IMR-90 (cell line): ENCODE measurements around the gene POLR2L. TPM values are rescaled to one million over a fixed set of nuclear protein-coding genes. Genes with fewer than 3 reads are reported as not detected.

Experiments
- ATAC-seq: fragments of 200-7000 bp; cut with Tn5 transposase; 2 replicates; pipeline ENCODE4 v1.9.1; 2020; ENCODE audit warnings: low read depth, mild to moderate bottlenecking, moderate library complexity
- BruUV-seq: library from RNA; stranded (reverse); fragments of 400-500 nt; replicated peaks from 2 replicates; lab custom pipeline; 2021; lab: Mats Ljungman, UMichigan
- CTCF ChIA-PET: fragments of 300-600 bp; formaldehyde crosslinking; extraction: SDS; loops from one replicate; lab custom pipeline; 2021; ENCODE audit warnings: antibody characterized with exemption; lab: Yijun Ruan, JAX
- POLR2A ChIA-PET: fragments of 300-600 bp; sonication (Branson Sonifier 250); formaldehyde crosslinking; loops from one replicate; lab custom pipeline; 2022; ENCODE audit warnings: antibody characterized with exemption; ENCODE audit not compliant: unreplicated experiment; lab: Charles Lee
- DNase-seq: peaks from one replicate; pipeline ENCODE4 v3.0.0; 2013
- H2AFZ ChIP-seq: replicated peaks from 2 replicates; pipeline ENCODE3; 2013; ENCODE audit warnings: low read length, mild to moderate bottlenecking; ENCODE audit not compliant: poor library complexity
- H2AK5ac ChIP-seq: 2 replicates; pipeline ENCODE4 v1.6.1; 2013; ENCODE audit warnings: low read depth, low read length, inconsistent platforms
- H2AK9ac ChIP-seq: replicated peaks from 2 replicates; pipeline ENCODE3; 2013; ENCODE audit warnings: mild to moderate bottlenecking, low read depth, low read length, moderate library complexity; ENCODE audit not compliant: poor library complexity
- H2BK120ac ChIP-seq: 2 replicates; pipeline ENCODE4 v1.6.1; 2013; ENCODE audit warnings: low read depth, low read length, inconsistent platforms
- H2BK15ac ChIP-seq: 3 replicates; pipeline ENCODE4 v1.6.1; 2013; ENCODE audit warnings: low read depth, low read length, inconsistent platforms
- H2BK20ac ChIP-seq: 2 replicates; pipeline ENCODE4 v1.6.1; 2013; ENCODE audit warnings: low read depth, mild to moderate bottlenecking, inconsistent platforms, low read length, moderate library complexity
- H2BK5ac ChIP-seq: 2 replicates; pipeline ENCODE4 v1.6.1; 2013; ENCODE audit warnings: mild to moderate bottlenecking, low read depth, low read length, inconsistent platforms; ENCODE audit not compliant: poor library complexity, severe bottlenecking
- H3K14ac ChIP-seq: replicated peaks from 2 replicates; pipeline ENCODE4 v1.6.1; 2013; ENCODE audit warnings: low read depth, low read length, inconsistent platforms
- H3K18ac ChIP-seq: 2 replicates; pipeline ENCODE4 v1.6.1; 2013; ENCODE audit warnings: low read depth, low read length, control low read depth
- H3K23ac ChIP-seq: 2 replicates; pipeline ENCODE4 v1.6.1; 2013; ENCODE audit warnings: low read depth, low read length, inconsistent platforms
- H3K27ac ChIP-seq: 2 replicates; pipeline ENCODE4 v1.5.1; 2013; ENCODE audit warnings: mild to moderate bottlenecking, control low read depth, low read length; ENCODE audit not compliant: insufficient read depth
- H3K27me3 ChIP-seq: 2 replicates; pipeline ENCODE4 v1.6.1; 2013; ENCODE audit warnings: low read length; ENCODE audit not compliant: control insufficient read depth, insufficient read depth
- H3K36me3 ChIP-seq: 2 replicates; pipeline ENCODE4 v1.6.1; 2013; ENCODE audit warnings: low read length, mixed read lengths; ENCODE audit not compliant: control insufficient read depth, insufficient read depth
- H3K4ac ChIP-seq: 2 replicates; pipeline ENCODE4 v1.6.1; 2013; ENCODE audit warnings: low read depth, low read length, inconsistent platforms
- H3K4me1 ChIP-seq: 2 replicates; pipeline ENCODE4 v1.6.1; 2013; ENCODE audit warnings: low read length, mixed read lengths; ENCODE audit not compliant: control insufficient read depth, insufficient read depth
- H3K4me2 ChIP-seq: 2 replicates; pipeline ENCODE4 v1.6.1; 2013; ENCODE audit warnings: low read depth, mild to moderate bottlenecking, control low read depth, low read length, moderate library complexity
- H3K4me3 ChIP-seq: 2 replicates; pipeline ENCODE4 v1.5.1; 2013; ENCODE audit warnings: low read depth, mild to moderate bottlenecking, control low read depth, low read length, moderate library complexity; ENCODE audit not compliant: insufficient read depth
- H3K56ac ChIP-seq: 2 replicates; pipeline ENCODE4 v1.6.1; 2013; ENCODE audit warnings: low read length, inconsistent platforms; ENCODE audit not compliant: insufficient read depth; ENCODE audit errors: extremely low read depth
- H3K79me1 ChIP-seq, 2 experiments: 2 replicates each; pipeline ENCODE4 v1.6.1; 2013; ENCODE audit warnings: low read length in 2 of 2, inconsistent platforms in 1 of 2, low read depth in 1 of 2
- H3K9ac ChIP-seq: 2 replicates; pipeline ENCODE4 v1.6.1; 2013; ENCODE audit warnings: low read depth, low read length, control low read depth
- H3K9me1 ChIP-seq: 2 replicates; pipeline ENCODE4 v1.6.1; 2013; ENCODE audit warnings: low read length, inconsistent platforms; ENCODE audit not compliant: insufficient read depth
- H3K9me3 ChIP-seq: 2 replicates; pipeline ENCODE4 v1.6.1; 2013; ENCODE audit warnings: low read length; ENCODE audit not compliant: control insufficient read depth, insufficient read depth
- H4K20me1 ChIP-seq: 2 replicates; pipeline ENCODE4 v1.6.1; 2013; ENCODE audit warnings: low read length, inconsistent platforms; ENCODE audit not compliant: insufficient read depth
- H4K5ac ChIP-seq: 2 replicates; pipeline ENCODE4 v1.6.1; 2013; ENCODE audit warnings: mild to moderate bottlenecking, low read depth, low read length, control low read depth
- H4K8ac ChIP-seq, 2 experiments: 2 replicates each; pipeline ENCODE4 v1.6.1; 2013; ENCODE audit warnings: low read depth in 2 of 2, low read length in 2 of 2, control low read depth in 1 of 2, inconsistent platforms in 1 of 2
- H4K91ac ChIP-seq: 2 replicates; pipeline ENCODE4 v1.6.1; 2013; ENCODE audit warnings: low read depth, low read length, inconsistent platforms; ENCODE audit not compliant: insufficient read depth
- BHLHE40 ChIP-seq: fragments of 150-350 bp; IDR thresholded peaks from 2 replicates; pipeline ENCODE4 v1.6.1; 2016; ENCODE audit warnings: mild to moderate bottlenecking, low read depth, low read length
- CEBPB ChIP-seq: IDR thresholded peaks from 2 replicates; pipeline ENCODE4 v1.6.1; 2012; ENCODE audit warnings: low read depth, low read length, improper control_type of control experiment
- CHD1 ChIP-seq: IDR thresholded peaks from 2 replicates; pipeline ENCODE4 v1.6.1; 2012; ENCODE audit warnings: low read depth, low read length, improper control_type of control experiment
- CTCF ChIP-seq: conservative IDR thresholded peaks from 2 replicates; pipeline ENCODE4 v1.5.1; 2012; ENCODE audit warnings: mild to moderate bottlenecking, low read depth, low read length, improper control_type of control experiment
- ELK1 ChIP-seq: fragments of 150-350 bp; IDR thresholded peaks from 2 replicates; pipeline ENCODE4 v1.6.1; 2016; ENCODE audit warnings: low read depth, mild to moderate bottlenecking, low read length, moderate library complexity, borderline replicate concordance
- FOS ChIP-seq: fragments of 150-350 bp; IDR thresholded peaks from 2 replicates; pipeline ENCODE4 v1.6.1; 2016; ENCODE audit warnings: low read depth, low read length
- MAZ ChIP-seq: IDR thresholded peaks from 2 replicates; pipeline ENCODE4 v1.6.1; 2012; ENCODE audit warnings: low read depth, mild to moderate bottlenecking, low read length, improper control_type of control experiment, moderate library complexity, borderline replicate concordance
- MXI1 ChIP-seq: IDR thresholded peaks from 2 replicates; pipeline ENCODE4 v1.6.1; 2012; ENCODE audit warnings: low read depth, mild to moderate bottlenecking, low read length, moderate library complexity, borderline replicate concordance
- NFE2L2 ChIP-seq: fragments of 150-350 bp; IDR thresholded peaks from 2 replicates; pipeline ENCODE4 v1.6.1; 2016; ENCODE audit warnings: low read depth, mild to moderate bottlenecking, low read length
- POLR2A ChIP-seq: IDR thresholded peaks from 2 replicates; pipeline ENCODE4 v1.6.1; 2012; ENCODE audit warnings: mild to moderate bottlenecking, low read depth, low read length
- RAD21 ChIP-seq: IDR thresholded peaks from 2 replicates; pipeline ENCODE4 v1.6.1; 2012; ENCODE audit warnings: low read length, improper control_type of control experiment
- RCOR1 ChIP-seq: IDR thresholded peaks from 2 replicates; pipeline ENCODE4 v1.6.1; 2012; ENCODE audit warnings: mild to moderate bottlenecking, low read length, improper control_type of control experiment; ENCODE audit not compliant: insufficient replicate concordance
- RFX5 ChIP-seq: IDR thresholded peaks from 2 replicates; pipeline ENCODE4 v1.8.0; 2012; ENCODE audit warnings: low read depth, mild to moderate bottlenecking, low read length, moderate library complexity
- USF2 ChIP-seq: fragments of 150-350 bp; IDR thresholded peaks from 2 replicates; pipeline ENCODE4 v1.6.1; 2017; ENCODE audit warnings: mild to moderate bottlenecking, antibody characterized with exemption, low read length, low read depth
- WGBS, 2 experiments: methylation state at CpG; one replicate each; pipeline versions ENCODE4 v1.1.5 to v1.1.7; 2013; ENCODE audit warnings: missing lambda C conversion rate in 2 of 2; ENCODE audit not compliant: insufficient read length in 1 of 2; ENCODE audit errors: extremely low coverage in 2 of 2; 5-methylcytosine and 5-hydroxymethylcytosine counted together
- dilution Hi-C: fragments of 300-500 bp; cut with HindIII; formaldehyde crosslinking; loops from one replicate; pipeline ENCODE4 v1.14.3; 2018; ENCODE audit warnings: low sequenced_read_pairs; ENCODE audit not compliant: unreplicated experiment
- in situ Hi-C: fragments of 300-500 bp; cut with MboI; formaldehyde crosslinking; loops from 3 replicates; pipeline ENCODE4 v1.14.3; 2019; ENCODE audit warnings: low sequenced_read_pairs, inconsistent platforms, mixed read lengths
- intact Hi-C: fragments of 100-400 bp; cut with micrococcal nuclease; formaldehyde crosslinking; loops from 2 replicates; pipeline ENCODE4 v1.10.0; 2022
- polyA plus RNA-seq, 3 experiments: library from polyadenylated mRNA; depleted of rRNA; stranded (reverse); fragments of >200 nt; gene quantifications; 2 replicates each; pipeline ENCODE4 v1.2.3, GENCODE V29; 2012; ENCODE audit warnings: low replicate concordance in 1 of 3
- total RNA-seq: library from RNA; depleted of rRNA; stranded (reverse); fragments of >200 nt; gene quantifications from 2 replicates; pipeline ENCODE4 v1.2.3, GENCODE V29; 2012

The POLR2L gene
- total and polyA plus RNA-seq, 2 of the 4 experiments (the other 2 are of a cell fraction): 44.4 to 416 TPM

- Histone ChIP-seq H3K23ac (peak overlapping the region; percentile 95; the same call in 1 of the 2 replicates), H2BK20ac (peak overlapping the region; percentile 41; the same call in 1 of the 2 replicates), H2AFZ (peak overlapping the region; percentile 79), H3K4me1 (peaks cover 20% of the 10 kb centered on the region), H3K27ac (peak overlapping the region; percentile 66), H3K4ac (peak overlapping the region; percentile 87), H3K4me3 (peak overlapping the region; percentile 49), H4K20me1 (no peaks in the 10 kb centered on the region), H3K79me1 (peaks cover 9 to 41% of the 10 kb centered on the region in 2 experiments; a peak in 3 of 4 replicates), H3K27me3 (no peaks in the 10 kb centered on the region), H2BK120ac (peak overlapping the region; percentile 46), H3K56ac (peak overlapping the region; percentile 13; the same call in 1 of the 2 replicates), H3K36me3 (peaks cover 26% of the 10 kb centered on the region), H4K8ac (peak overlapping the region in 1 of 2 experiments; percentile 87; a peak in 2 of 4 replicates), H4K5ac (peak overlapping the region; percentile 70), H3K9ac (peak overlapping the region; percentile 73), H4K91ac (peak overlapping the region; percentile 73), H2BK15ac (no peak overlapping the region), H2AK9ac (peak overlapping the region; percentile 90), H3K9me1 (no peaks in the 10 kb centered on the region), H2BK5ac (peak overlapping the region; percentile 57), H3K4me2 (peak overlapping the region; percentile 99), H3K18ac (no peak overlapping the region; the same call in 1 of the 2 replicates), H2AK5ac (peak overlapping the region; percentile 94), H3K14ac (peak overlapping the region; percentile 81), H3K9me3 (no peaks in the 10 kb centered on the region)
- ChIA-PET CTCF (no interaction called here), POLR2A (interaction anchor here (1.6 kb wide), 1 partner anchor 16 kb away, joined by 4 read pairs; the partner anchor contains the start of gene PNPLA2)
- dilution Hi-C loops: no loop called here
- intact Hi-C loops: no loop called here
- no TSS peak for BruUV-seq
- in situ Hi-C loops: no loop called here
- 38% methylated on average over 7 of the region's 26 CpGs; no CpG with 5 or more reads in 1 of the 2 experiments for WGBS, 2 experiments
- DNase-seq: no peak
- ATAC-seq: 0 out of 2 replicates have a peak, but pooled peaks have one; percentile 1
- TF ChIP-seq RCOR1 (no peak), CEBPB (no peak), RFX5 (no peak), CHD1 (no peak), USF2 (no peak), BHLHE40 (no peak), MAZ (no peak), CTCF (no peak), MXI1 (no peak), POLR2A (no peak), FOS (no peak), ELK1 (no peak), NFE2L2 (no peak), RAD21 (no peak)
Measured at GRCh38 chr11:803770-804598, 38.3 kb downstream of the POLR2L start.
